ENCODE data around the gene EXOC8.

The EXOC8 gene

GRCh38 chr1:231337472-231338269, at the start of gene EXOC8:
Gene EXOC8 (minus strand): TSS chr1:231337852. CDS start chr1:231337745, 107 bp downstream.
- TF ChIP-seq CTCF (IDR thresholded peaks at IDR 0.05; ENCODE audit: low read depth, low read length, missing control alignments): no peak
- peak within 1 kb of the TSS; percentile 74 for H3K4me3 ChIP-seq (replicated peaks; ENCODE audit: low read depth, low read length)
- peak; percentile 95 for DNase-seq (ENCODE audit: extremely low read depth, low read depth)

GRCh38 chr1:231386466-231386865, 48.8 kb upstream of the EXOC8 start:
- no peak overlapping the region for H3K4me3 ChIP-seq (replicated peaks; ENCODE audit: low read depth, low read length)
- TF ChIP-seq CTCF (IDR thresholded peaks at IDR 0.05; ENCODE audit: low read depth, low read length, missing control alignments): no peak
- no peak for DNase-seq (ENCODE audit: extremely low read depth, low read depth)

- no peak for DNase-seq (ENCODE audit: extremely low read depth, low read depth)
- H3K4me3 ChIP-seq (replicated peaks; ENCODE audit: low read depth, low read length): no peak overlapping the region
- TF ChIP-seq CTCF (IDR thresholded peaks at IDR 0.05; ENCODE audit: low read depth, low read length, missing control alignments): no peak
Measured at GRCh38 chr1:231385416-231385748, 47.7 kb upstream of the EXOC8 start.

GRCh38 chr1:231384696-231385415, 47.2 kb upstream of the EXOC8 start:
- DNase-seq (ENCODE audit: extremely low read depth, low read depth): no peak
- H3K4me3 ChIP-seq (replicated peaks; ENCODE audit: low read depth, low read length): no peak overlapping the region
- no peak for TF ChIP-seq CTCF (IDR thresholded peaks at IDR 0.05; ENCODE audit: low read depth, low read length, missing control alignments)

GRCh38 chr1:231383159-231383860, 45.7 kb upstream of the EXOC8 start:
- DNase-seq (ENCODE audit: extremely low read depth, low read depth): no peak
- TF ChIP-seq CTCF (IDR thresholded peaks at IDR 0.05; ENCODE audit: low read depth, low read length, missing control alignments): no peak
- no peak overlapping the region for H3K4me3 ChIP-seq (replicated peaks; ENCODE audit: low read depth, low read length)

GRCh38 chr1:231382426-231382825, 44.8 kb upstream of the EXOC8 start:
- H3K4me3 ChIP-seq (replicated peaks; ENCODE audit: low read depth, low read length): no peak overlapping the region
- DNase-seq (ENCODE audit: extremely low read depth, low read depth): no peak
- no peak for TF ChIP-seq CTCF (IDR thresholded peaks at IDR 0.05; ENCODE audit: low read depth, low read length, missing control alignments)

All from HFF-Myc (cell line).